Activated effector memory CD4-positive, alpha-beta T cell treated with anti-CD3 and anti-CD28 coated beads, Interleukin-2, amount 50 U/mL, for 16 hours (primary cell): ENCODE measurements around the gene SLC35D2.
"Not testable (repeated sequence)": the region's sequence is repeated elsewhere in the genome, so short reads cannot be mapped to it uniquely, and the experiment has no call there.

Experiments used
- DNase-seq: peaks from one replicate; pipeline ENCODE4 v3.0.0-alpha.2; 2020

Gene SLC35D2

GRCh38 chr9:96350866-96351265 is 32.6 kb downstream of the SLC35D2 start:
- DNase-seq, result no peak

GRCh38 chr9:96348261-96348660 is 35.2 kb downstream of the SLC35D2 start:
- DNase-seq, result no peak

GRCh38 chr9:96345551-96345950 is 38.0 kb downstream of the SLC35D2 start:
- no peak for DNase-seq

- DNase-seq, result no peak
These were observed 38.9 kb downstream of the SLC35D2 start for GRCh38 chr9:96344458-96345180.

GRCh38 chr9:96343515-96344360 is 39.8 kb downstream of the SLC35D2 start:
- DNase-seq, result no peak

- DNase-seq, result no peak
These were observed 40.8 kb downstream of the SLC35D2 start for GRCh38 chr9:96342571-96343245.

GRCh38 chr9:96340707-96341106 is 42.8 kb downstream of the SLC35D2 start:
- no peak for DNase-seq

GRCh38 chr9:96338299-96338698 is 45.2 kb downstream of the SLC35D2 start:
- no peak for DNase-seq

GRCh38 chr9:96333958-96334357 is 49.6 kb downstream of the SLC35D2 start:
- DNase-seq, result no peak

- DNase-seq, result no peak
These were observed 52.1 kb downstream of the SLC35D2 start for GRCh38 chr9:96331236-96331947.

- DNase-seq, result no peak
These were observed 55.7 kb downstream of the SLC35D2 start for GRCh38 chr9:96327694-96328352.

GRCh38 chr9:96323169-96323568 is 60.3 kb downstream of the SLC35D2 start:
- no peak for DNase-seq

GRCh38 chr9:96322736-96323135 is 60.8 kb downstream of the SLC35D2 start:
- not testable (repeated sequence) for DNase-seq

GRCh38 chr9:96322210-96322609 is 61.3 kb downstream of the SLC35D2 start:
- not testable (repeated sequence) for DNase-seq

- no peak for DNase-seq
These were observed 62.0 kb downstream of the SLC35D2 start for GRCh38 chr9:96321515-96321914.

- no peak for DNase-seq
These were observed 62.7 kb downstream of the SLC35D2 start for GRCh38 chr9:96320749-96321280.

GRCh38 chr9:96318921-96319565 is 64.5 kb downstream of the SLC35D2 start:
- no peak for DNase-seq

- peak; percentile 81 for DNase-seq
These were observed 66.1 kb downstream of the SLC35D2 start for GRCh38 chr9:96317335-96317980.

GRCh38 chr9:96309850-96310249 is 73.7 kb downstream of the SLC35D2 start:
- no peak for DNase-seq

- DNase-seq, result not testable (repeated sequence)
These were observed 76.6 kb downstream of the SLC35D2 start for GRCh38 chr9:96306958-96307357.

GRCh38 chr9:96305171-96305570 is 78.3 kb downstream of the SLC35D2 start:
- no peak for DNase-seq
